Measurements from ENCODE around the gene GNPNAT1.

DNA sequence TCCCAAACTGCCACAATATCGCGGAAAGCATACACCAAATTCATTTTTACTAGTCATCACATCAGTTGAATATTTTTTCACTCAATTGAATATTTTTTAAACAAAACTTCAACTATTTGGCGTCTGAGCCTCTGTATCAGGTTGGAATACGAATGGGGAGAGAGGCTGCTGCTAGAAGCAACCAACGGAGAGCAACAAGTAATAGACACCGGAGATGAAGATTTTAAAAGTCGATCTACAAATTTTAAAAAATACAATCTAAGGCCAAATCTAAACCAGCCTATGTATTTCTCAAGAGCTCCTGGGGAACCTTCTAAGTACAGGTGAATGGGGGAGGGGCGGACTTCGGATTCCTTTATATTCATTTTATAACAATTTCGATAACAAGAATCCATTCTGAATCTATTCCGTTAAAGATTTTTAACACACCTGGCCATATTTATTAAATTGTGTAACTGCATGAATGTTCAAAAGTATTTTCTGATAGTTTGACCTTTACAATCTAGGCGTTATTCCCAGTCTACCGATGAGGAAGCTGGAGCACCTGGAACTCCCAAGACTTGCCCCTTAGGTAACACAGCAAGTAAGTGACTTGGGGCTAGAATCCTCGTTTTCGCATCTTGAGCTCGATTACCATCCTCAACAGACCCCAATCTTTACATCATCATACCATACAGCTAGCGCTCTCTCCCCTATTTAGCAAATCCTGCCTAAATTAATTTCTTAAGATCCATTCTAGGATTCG, 1.2 kb downstream of the GNPNAT1 start:
- TF ChIP-seq, protein P1, sequence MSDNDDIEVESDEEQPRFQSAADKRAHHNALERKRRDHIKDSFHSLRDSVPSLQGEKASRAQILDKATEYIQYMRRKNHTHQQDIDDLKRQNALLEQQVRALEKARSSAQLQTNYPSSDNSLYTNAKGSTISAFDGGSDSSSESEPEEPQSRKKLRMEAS (IDR thresholded peaks at IDR 0.05; ENCODE audit: insufficient read depth, insufficient read length): no peak
- TF ChIP-seq, protein P2, sequence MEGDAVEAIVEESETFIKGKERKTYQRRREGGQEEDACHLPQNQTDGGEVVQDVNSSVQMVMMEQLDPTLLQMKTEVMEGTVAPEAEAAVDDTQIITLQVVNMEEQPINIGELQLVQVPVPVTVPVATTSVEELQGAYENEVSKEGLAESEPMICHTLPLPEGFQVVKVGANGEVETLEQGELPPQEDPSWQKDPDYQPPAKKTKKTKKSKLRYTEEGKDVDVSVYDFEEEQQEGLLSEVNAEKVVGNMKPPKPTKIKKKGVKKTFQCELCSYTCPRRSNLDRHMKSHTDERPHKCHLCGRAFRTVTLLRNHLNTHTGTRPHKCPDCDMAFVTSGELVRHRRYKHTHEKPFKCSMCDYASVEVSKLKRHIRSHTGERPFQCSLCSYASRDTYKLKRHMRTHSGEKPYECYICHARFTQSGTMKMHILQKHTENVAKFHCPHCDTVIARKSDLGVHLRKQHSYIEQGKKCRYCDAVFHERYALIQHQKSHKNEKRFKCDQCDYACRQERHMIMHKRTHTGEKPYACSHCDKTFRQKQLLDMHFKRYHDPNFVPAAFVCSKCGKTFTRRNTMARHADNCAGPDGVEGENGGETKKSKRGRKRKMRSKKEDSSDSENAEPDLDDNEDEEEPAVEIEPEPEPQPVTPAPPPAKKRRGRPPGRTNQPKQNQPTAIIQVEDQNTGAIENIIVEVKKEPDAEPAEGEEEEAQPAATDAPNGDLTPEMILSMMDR (IDR thresholded peaks at IDR 0.05; ENCODE audit: extremely low read depth in 1 of 2, insufficient read depth in 1 of 2, low read depth in 1 of 2, low read length in 2 of 2): no peak
- TF ChIP-seq EZH2 (IDR thresholded peaks at IDR 0.05; ENCODE audit: borderline replicate concordance, low read depth, low read length, severe bottlenecking): no peak
- no peak for TF ChIP-seq POLR2A (IDR thresholded peaks at IDR 0.05; ENCODE audit: low read depth, low read length)
